ENCODE results near the gene ATF6. TPM values are rescaled to one million over a fixed set of nuclear protein-coding genes. Genes with fewer than 3 reads are reported as not detected.

Gene ATF6
- total and polyA plus RNA-seq, 2 donors (not counting 1 experiment from before 2014, with no cell fraction given) = 25.3 to 27.4 TPM

DNA sequence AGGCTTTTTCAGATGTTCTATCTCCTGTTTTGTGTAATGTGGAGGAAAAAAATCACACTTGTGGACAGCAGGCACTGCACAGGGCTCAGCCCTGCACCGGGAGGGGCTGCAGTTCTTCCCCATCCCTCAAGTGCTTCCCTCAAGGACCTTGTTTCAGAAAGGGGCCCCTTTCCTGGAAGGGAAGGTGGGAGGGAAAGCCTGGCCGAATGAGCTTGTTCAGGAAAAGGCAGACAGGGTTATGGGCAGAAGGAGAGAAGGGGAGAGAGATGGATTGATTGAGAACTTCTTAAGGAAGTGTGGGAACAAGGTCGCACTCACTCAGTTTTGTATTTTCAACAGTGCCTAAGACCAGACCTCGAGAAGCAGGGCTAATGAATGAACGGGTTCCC, 216.4 kb downstream of the ATF6 start:
- no peaks in the 10 kb centered on the region for H4K20me1 ChIP-seq (ENCODE audit: control insufficient read depth, extremely low read depth, insufficient read depth, low read length)
- no peaks in the 10 kb centered on the region for H3K4me1 ChIP-seq (ENCODE audit: control insufficient read depth, extremely low read depth, insufficient read depth, low read length)
- no peak overlapping the region for H2AFZ ChIP-seq (ENCODE audit: low read length)
- no peaks in the 10 kb centered on the region for H3K9me3 ChIP-seq (ENCODE audit: control insufficient read depth, insufficient read depth, low read depth, low read length)
- no peak for TF ChIP-seq EZH2 (IDR thresholded peaks at IDR 0.05; ENCODE audit: low read length, missing control alignments)
- TF ChIP-seq, protein P1, sequence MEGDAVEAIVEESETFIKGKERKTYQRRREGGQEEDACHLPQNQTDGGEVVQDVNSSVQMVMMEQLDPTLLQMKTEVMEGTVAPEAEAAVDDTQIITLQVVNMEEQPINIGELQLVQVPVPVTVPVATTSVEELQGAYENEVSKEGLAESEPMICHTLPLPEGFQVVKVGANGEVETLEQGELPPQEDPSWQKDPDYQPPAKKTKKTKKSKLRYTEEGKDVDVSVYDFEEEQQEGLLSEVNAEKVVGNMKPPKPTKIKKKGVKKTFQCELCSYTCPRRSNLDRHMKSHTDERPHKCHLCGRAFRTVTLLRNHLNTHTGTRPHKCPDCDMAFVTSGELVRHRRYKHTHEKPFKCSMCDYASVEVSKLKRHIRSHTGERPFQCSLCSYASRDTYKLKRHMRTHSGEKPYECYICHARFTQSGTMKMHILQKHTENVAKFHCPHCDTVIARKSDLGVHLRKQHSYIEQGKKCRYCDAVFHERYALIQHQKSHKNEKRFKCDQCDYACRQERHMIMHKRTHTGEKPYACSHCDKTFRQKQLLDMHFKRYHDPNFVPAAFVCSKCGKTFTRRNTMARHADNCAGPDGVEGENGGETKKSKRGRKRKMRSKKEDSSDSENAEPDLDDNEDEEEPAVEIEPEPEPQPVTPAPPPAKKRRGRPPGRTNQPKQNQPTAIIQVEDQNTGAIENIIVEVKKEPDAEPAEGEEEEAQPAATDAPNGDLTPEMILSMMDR (conservative IDR thresholded peaks at IDR 0.05 in 1 of 2, IDR thresholded peaks at IDR 0.05 in 1 of 2; ENCODE audit: low read depth in 1 of 2, low read length in 2 of 2) = no peak
- H3K36me3 ChIP-seq (ENCODE audit: control insufficient read depth, insufficient read depth, low read length) = no peaks in the 10 kb centered on the region
- H3K27ac ChIP-seq (ENCODE audit: insufficient read depth, low read length) = no peak overlapping the region
- H3K79me2 ChIP-seq (ENCODE audit: control insufficient read depth, insufficient read depth, low read length) = no peaks in the 10 kb centered on the region
- no peak overlapping the region for H3K4me2 ChIP-seq (ENCODE audit: extremely low read depth, insufficient read depth, low read length)
- DNase-seq (ENCODE audit: low read depth in 2 of 2) = no peak
- no peak overlapping the region for H3K9ac ChIP-seq (ENCODE audit: insufficient read depth, low read length)
- no peak overlapping the region for H3K4me3 ChIP-seq (replicated peaks in 1 of 4; ENCODE audit: control extremely low read depth in 1 of 4, insufficient read depth in 1 of 4, low read depth in 3 of 4, low read length in 4 of 4)
- no peaks in the 10 kb centered on the region for H3K27me3 ChIP-seq (ENCODE audit: control insufficient read depth, insufficient read depth, low read length)

DNA sequence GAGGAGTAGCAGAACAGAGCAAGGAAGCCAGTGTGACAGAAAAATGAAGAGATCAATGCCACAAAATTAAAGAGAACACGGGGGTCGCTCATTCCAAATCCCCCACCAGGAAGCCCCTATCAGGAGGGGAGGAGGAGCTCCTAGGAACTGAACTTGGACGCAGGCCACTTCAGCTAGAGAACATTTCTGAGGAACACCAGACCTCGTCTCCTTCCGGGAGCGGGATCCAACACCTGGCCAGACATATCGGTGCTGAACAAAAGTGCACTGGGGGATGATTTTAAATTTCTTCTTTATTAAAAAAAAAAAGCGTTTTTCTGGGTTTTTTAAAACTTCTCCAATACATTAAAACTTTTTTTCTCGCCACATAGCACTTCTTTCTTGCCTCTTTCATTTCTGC, 216.8 kb downstream of the ATF6 start:
- Histone ChIP-seq H4K20me1 (ENCODE audit: control insufficient read depth, extremely low read depth, insufficient read depth, low read length) (no peaks in the 10 kb centered on the region), H3K9me3 (ENCODE audit: control insufficient read depth, insufficient read depth, low read depth, low read length) (no peaks in the 10 kb centered on the region), H3K79me2 (ENCODE audit: control insufficient read depth, insufficient read depth, low read length) (no peaks in the 10 kb centered on the region), H3K9ac (ENCODE audit: insufficient read depth, low read length) (no peak overlapping the region), H3K36me3 (ENCODE audit: control insufficient read depth, insufficient read depth, low read length) (no peaks in the 10 kb centered on the region), H3K27ac (ENCODE audit: insufficient read depth, low read length) (no peak overlapping the region), H3K4me1 (ENCODE audit: control insufficient read depth, extremely low read depth, insufficient read depth, low read length) (no peaks in the 10 kb centered on the region), H2AFZ (ENCODE audit: low read length) (no peak overlapping the region), H3K27me3 (ENCODE audit: control insufficient read depth, insufficient read depth, low read length) (no peaks in the 10 kb centered on the region), H3K4me2 (ENCODE audit: extremely low read depth, insufficient read depth, low read length) (no peak overlapping the region), H3K4me3 (replicated peaks in 1 of 4; ENCODE audit: control extremely low read depth in 1 of 4, insufficient read depth in 1 of 4, low read depth in 3 of 4, low read length in 4 of 4) (no peak overlapping the region)
- TF ChIP-seq, protein P1 (conservative IDR thresholded peaks at IDR 0.05 in 1 of 2, IDR thresholded peaks at IDR 0.05 in 1 of 2; ENCODE audit: low read depth in 1 of 2, low read length in 2 of 2) = no peak
- TF ChIP-seq EZH2 (IDR thresholded peaks at IDR 0.05; ENCODE audit: low read length, missing control alignments) = no peak
- no peak for DNase-seq (ENCODE audit: low read depth in 2 of 2)

DNA sequence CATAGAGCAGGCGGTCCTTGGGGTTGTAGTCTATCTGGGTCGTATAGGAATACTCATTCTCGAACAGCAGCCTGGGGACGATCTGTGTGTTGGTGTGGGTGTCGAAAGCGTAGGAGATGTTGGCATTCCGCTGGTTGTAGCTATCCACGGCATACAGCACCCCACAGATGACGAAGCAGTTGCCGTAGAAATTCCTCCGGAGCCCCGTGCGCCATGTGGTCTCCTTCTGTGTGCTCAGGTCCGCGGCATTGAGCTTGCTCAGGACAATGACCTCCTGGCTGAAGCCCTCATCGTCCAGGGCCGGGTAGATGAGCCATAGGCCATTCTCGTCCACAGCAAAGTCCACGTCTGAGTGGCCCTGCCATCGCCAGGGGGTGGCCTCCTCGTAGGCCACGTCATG, 217.6 kb downstream of the ATF6 start:
- Histone ChIP-seq H3K4me3 (replicated peaks in 1 of 4; ENCODE audit: control extremely low read depth in 1 of 4, insufficient read depth in 1 of 4, low read depth in 3 of 4, low read length in 4 of 4) (no peak overlapping the region), H3K27ac (ENCODE audit: insufficient read depth, low read length) (no peak overlapping the region), H3K9ac (ENCODE audit: insufficient read depth, low read length) (no peak overlapping the region), H3K4me2 (ENCODE audit: extremely low read depth, insufficient read depth, low read length) (no peak overlapping the region), H2AFZ (ENCODE audit: low read length) (no peak overlapping the region), H4K20me1 (ENCODE audit: control insufficient read depth, extremely low read depth, insufficient read depth, low read length) (no peaks in the 10 kb centered on the region), H3K9me3 (ENCODE audit: control insufficient read depth, insufficient read depth, low read depth, low read length) (no peaks in the 10 kb centered on the region), H3K27me3 (ENCODE audit: control insufficient read depth, insufficient read depth, low read length) (no peaks in the 10 kb centered on the region), H3K36me3 (ENCODE audit: control insufficient read depth, insufficient read depth, low read length) (no peaks in the 10 kb centered on the region), H3K4me1 (ENCODE audit: control insufficient read depth, extremely low read depth, insufficient read depth, low read length) (no peaks in the 10 kb centered on the region), H3K79me2 (ENCODE audit: control insufficient read depth, insufficient read depth, low read length) (no peaks in the 10 kb centered on the region)
- TF ChIP-seq, protein P1 (conservative IDR thresholded peaks at IDR 0.05 in 1 of 2, IDR thresholded peaks at IDR 0.05 in 1 of 2; ENCODE audit: low read depth in 1 of 2, low read length in 2 of 2) = no peak
- no peak for TF ChIP-seq EZH2 (IDR thresholded peaks at IDR 0.05; ENCODE audit: low read length, missing control alignments)
- DNase-seq (ENCODE audit: low read depth in 2 of 2) = no peak

Measured in fibroblast of lung (primary cell).